ENCODE measurements around the gene DCLK2. TPM values are rescaled to one million over a fixed set of nuclear protein-coding genes. Genes with fewer than 3 reads are reported as not detected.

The DCLK2 gene
- total and polyA plus RNA-seq, 2 of the 8 experiments (the other 6 are each of a cell fraction or from before 2014, with no cell fraction given) = 0.32 to 0.37 TPM

GRCh38 chr4:150072906-150073714, 5.1 kb upstream of the DCLK2 start:
- Histone ChIP-seq H3K9ac (replicated peaks in 1 of 4; ENCODE audit: extremely low read depth in 1 of 4, low read depth in 3 of 4, low read length in 3 of 4) (no peak overlapping the region), H2BK5ac (ENCODE audit: low read depth, low read length) (no peak overlapping the region), H4K8ac (ENCODE audit: extremely low read depth, insufficient read depth, low read length) (no peak overlapping the region), H2AK5ac (ENCODE audit: low read depth, low read length) (no peak overlapping the region), H4K5ac (ENCODE audit: insufficient read length, low read depth, low read length) (no peak overlapping the region), H3K4ac (replicated peaks; ENCODE audit: insufficient read length, low read depth, low read length) (no peak overlapping the region), H3K4me1 (replicated peaks in 1 of 4; ENCODE audit: control insufficient read depth in 3 of 4, insufficient read depth in 4 of 4, low read length in 3 of 4) (no peaks in the 10 kb centered on the region; a peak in 1 of 7 replicates), H3K18ac (ENCODE audit: extremely low read depth, low read length) (no peak overlapping the region), H3K9me3 (ENCODE audit: insufficient read depth in 2 of 2, low read depth in 1 of 2, low read length in 1 of 2) (no peaks in the 10 kb centered on the region), H3K23ac (ENCODE audit: insufficient read length) (no peak overlapping the region), H3K27ac (ENCODE audit: low read depth, low read length) (no peak overlapping the region), H4K20me1 (replicated peaks in 1 of 2; ENCODE audit: control insufficient read depth in 1 of 2, insufficient read depth in 2 of 2, low read length in 2 of 2) (no peaks in the 10 kb centered on the region), H3K14ac (ENCODE audit: insufficient read length) (no peak overlapping the region), H2AFZ (ENCODE audit: low read length) (no peak overlapping the region), H4K91ac (replicated peaks; ENCODE audit: insufficient read length, low read length) (no peak overlapping the region), H3K23me2 (ENCODE audit: low read depth, low read length) (peaks cover 3% of the 10 kb centered on the region; the same call in 1 of the 2 replicates), H3K4me2 (ENCODE audit: insufficient read depth in 1 of 2, low read depth in 2 of 2, low read length in 2 of 2) (no peak overlapping the region), H3K56ac (replicated peaks; ENCODE audit: insufficient read length, low read depth, low read length) (no peak overlapping the region), H3K4me3 (ENCODE audit: extremely low read depth in 1 of 4, insufficient read depth in 2 of 4, low read depth in 3 of 4, low read length in 4 of 4) (no peak overlapping the region), H3K27me3 (replicated peaks in 1 of 4; ENCODE audit: control insufficient read depth in 3 of 4, extremely low read depth in 1 of 4, insufficient read depth in 3 of 4, low read length in 3 of 4) (peaks cover 0 to 12% (median 3%) of the 10 kb centered on the region in 4 experiments; a peak in 3 of 7 replicates), H2BK12ac (ENCODE audit: low read depth, low read length) (no peak overlapping the region), H3K79me2 (ENCODE audit: control insufficient read depth in 1 of 2, insufficient read depth in 2 of 2, low read length in 2 of 2) (no peaks in the 10 kb centered on the region), H2BK120ac (replicated peaks; ENCODE audit: low read depth, low read length) (no peak overlapping the region), H2BK15ac (ENCODE audit: low read length) (no peak overlapping the region), H2BK20ac (ENCODE audit: low read length) (no peak overlapping the region), H3K79me1 (ENCODE audit: low read depth, low read length) (no peaks in the 10 kb centered on the region), H3K36me3 (ENCODE audit: control insufficient read depth in 2 of 4, insufficient read depth in 4 of 4, low read length in 3 of 4) (no peaks in the 10 kb centered on the region)
- FAIRE-seq (no peak), DNase-seq (ENCODE audit: low read depth in 1 of 2, low spot score in 2 of 2) (no peak)
- TF ChIP-seq HDAC6 (IDR thresholded peaks at IDR 0.05; ENCODE audit: low read depth, low read length) = no peak
- POLR2A ChIA-PET (ENCODE audit: partially characterized antibody) = no interaction called here
- CTCF ChIA-PET (ENCODE audit: partially characterized antibody) = interaction anchor here (1.1 to 1.4 kb wide), 2 partner anchors 66 to 169 kb away, joined by 3 to 5 read pairs; no protein-coding TSS in a partner anchor
- WGBS, 2 experiments (ENCODE audit: extremely low coverage in 1 of 2, insufficient coverage in 1 of 2, insufficient read length in 1 of 2, insufficient replicate concordance in 2 of 2, low coverage in 1 of 2, low lambda C conversion rate in 2 of 2, missing lambda C conversion rate in 1 of 2) = 91% methylated on average over 2 of the region's 2 CpGs; no CpG with 5 or more reads in 1 of the 2 experiments
